H1 (cell line): ENCODE results near the gene AIFM3.

Experiments
- ASH2L ChIP-seq: fragments of 200-600, 300-600 bp; sonication (generic); IDR thresholded peaks from one replicate; pipeline ENCODE4 v1.7.1; 2017; ENCODE audit warnings: low read length
- CBX5 ChIP-seq: fragments of 300-800, 300-1000 bp; sonication (generic); IDR thresholded peaks from 2 replicates; pipeline ENCODE4 v1.7.1; 2016; ENCODE audit warnings: antibody characterized with exemption, low read length, low read depth
- KDM1A ChIP-seq: fragments of 200-600, 300-600 bp; sonication (generic); IDR thresholded peaks from 2 replicates; pipeline ENCODE4 v1.7.1; 2016; ENCODE audit warnings: mild to moderate bottlenecking, low read length, borderline replicate concordance
- POLR2A ChIP-seq, 2 experiments: IDR thresholded peaks; 1 replicate in 1 of 2; 2 replicates in 1 of 2; pipeline ENCODE4 v1.6.1; 2011; ENCODE audit warnings: low read depth in 2 of 2, low read length in 2 of 2, mild to moderate bottlenecking in 2 of 2; ENCODE audit errors: control extremely low read depth in 1 of 2
- POLR2AphosphoS5 ChIP-seq: IDR thresholded peaks from 2 replicates; pipeline ENCODE4 v1.6.1; 2011; ENCODE audit warnings: low read depth, low read length
- TAF1 ChIP-seq: IDR thresholded peaks from 2 replicates; pipeline ENCODE4 v1.6.1; 2011; ENCODE audit warnings: mild to moderate bottlenecking, low read depth, low read length
- TEAD4 ChIP-seq: IDR thresholded peaks from 2 replicates; pipeline ENCODE4 v1.6.1; 2012; ENCODE audit warnings: low read depth, low read length, inconsistent platforms, mixed read lengths
- USF2 ChIP-seq: IDR thresholded peaks from 2 replicates; pipeline ENCODE4 v1.6.1; 2011; ENCODE audit warnings: low read length, improper control_type of control experiment
- YY1 ChIP-seq: IDR thresholded peaks from 2 replicates; pipeline ENCODE4 v1.6.1; 2011; ENCODE audit warnings: low read depth, mild to moderate bottlenecking, low read length
- ZNF274 ChIP-seq: IDR thresholded peaks from 2 replicates; pipeline ENCODE4 v1.7.0; 2012; ENCODE audit warnings: low read length, borderline replicate concordance; ENCODE audit errors: extremely low read depth
- TF ChIP-seq, protein P1 (sequence below), 3 experiments: IDR thresholded peaks; 1 replicate in 2 of 3; 2 replicates in 1 of 3; pipeline versions ENCODE4 v1.5.1 to v1.6.1; 2011; ENCODE audit warnings: low read length in 3 of 3, mild to moderate bottlenecking in 3 of 3, inconsistent platforms in 2 of 3, low read depth in 1 of 3, moderate library complexity in 1 of 3; ENCODE audit not compliant: insufficient read depth in 1 of 3; ENCODE audit errors: control extremely low read depth in 1 of 3

DNA sequence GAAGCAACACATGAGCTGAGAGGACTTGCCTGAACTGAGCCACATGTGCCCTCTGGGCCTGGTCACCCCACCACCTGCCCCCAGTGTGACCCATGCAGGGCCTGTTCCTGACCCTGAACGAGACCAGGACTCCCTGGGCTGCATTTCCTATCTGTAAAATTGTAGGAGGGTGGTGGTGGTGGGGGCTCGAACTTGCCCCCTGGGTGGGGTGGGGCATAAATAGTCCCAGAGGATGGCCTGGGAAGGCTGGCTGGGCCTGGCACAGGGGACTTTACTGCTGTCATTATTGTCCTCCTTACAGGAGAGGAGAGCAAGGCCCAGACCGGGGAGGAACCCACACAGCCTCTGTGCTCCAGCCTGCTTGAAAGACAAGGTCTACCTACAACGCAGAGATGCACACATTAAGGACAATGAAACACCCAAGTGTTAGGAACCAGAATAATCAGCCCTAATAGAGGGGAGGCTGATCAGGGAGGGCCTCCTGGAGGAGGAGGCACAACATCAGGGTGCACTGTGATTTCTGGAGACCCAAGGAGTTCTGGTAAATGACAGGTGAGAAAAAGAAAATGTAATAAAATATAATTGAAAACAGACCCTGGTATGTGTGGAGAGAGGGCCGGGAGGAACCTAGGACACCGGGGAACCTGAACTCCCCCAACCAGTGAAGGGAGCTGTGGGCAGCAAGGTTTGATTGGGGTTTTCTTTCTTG, 2.8 kb upstream of the AIFM3 start:
- TF ChIP-seq USF2, result no peak
- no peak for TF ChIP-seq CBX5
- TF ChIP-seq ASH2L, result no peak
- TF ChIP-seq, protein P1, sequence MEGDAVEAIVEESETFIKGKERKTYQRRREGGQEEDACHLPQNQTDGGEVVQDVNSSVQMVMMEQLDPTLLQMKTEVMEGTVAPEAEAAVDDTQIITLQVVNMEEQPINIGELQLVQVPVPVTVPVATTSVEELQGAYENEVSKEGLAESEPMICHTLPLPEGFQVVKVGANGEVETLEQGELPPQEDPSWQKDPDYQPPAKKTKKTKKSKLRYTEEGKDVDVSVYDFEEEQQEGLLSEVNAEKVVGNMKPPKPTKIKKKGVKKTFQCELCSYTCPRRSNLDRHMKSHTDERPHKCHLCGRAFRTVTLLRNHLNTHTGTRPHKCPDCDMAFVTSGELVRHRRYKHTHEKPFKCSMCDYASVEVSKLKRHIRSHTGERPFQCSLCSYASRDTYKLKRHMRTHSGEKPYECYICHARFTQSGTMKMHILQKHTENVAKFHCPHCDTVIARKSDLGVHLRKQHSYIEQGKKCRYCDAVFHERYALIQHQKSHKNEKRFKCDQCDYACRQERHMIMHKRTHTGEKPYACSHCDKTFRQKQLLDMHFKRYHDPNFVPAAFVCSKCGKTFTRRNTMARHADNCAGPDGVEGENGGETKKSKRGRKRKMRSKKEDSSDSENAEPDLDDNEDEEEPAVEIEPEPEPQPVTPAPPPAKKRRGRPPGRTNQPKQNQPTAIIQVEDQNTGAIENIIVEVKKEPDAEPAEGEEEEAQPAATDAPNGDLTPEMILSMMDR (IDR thresholded peaks at IDR 0.05; ENCODE audit: control extremely low read depth in 1 of 3, insufficient read depth in 1 of 3, low read depth in 1 of 3, low read length in 3 of 3), result no peak
- TF ChIP-seq POLR2AphosphoS5, result no peak
- TF ChIP-seq POLR2A (IDR thresholded peaks at IDR 0.05; ENCODE audit: control extremely low read depth in 1 of 2, low read depth in 2 of 2, low read length in 2 of 2), result no peak
- no peak for TF ChIP-seq ZNF274
- no peak for TF ChIP-seq KDM1A
- no peak for TF ChIP-seq TEAD4
- no peak for TF ChIP-seq YY1
- TF ChIP-seq TAF1, result no peak
